Middle frontal gyrus (tissue), 1 donor: ENCODE data around the gene MBD1.
"Not testable (repeated sequence)": the region's sequence is repeated elsewhere in the genome, so short reads cannot be mapped to it uniquely, and the experiment has no call there.

Source experiments
- DNase-seq: peaks from one replicate; pipeline ENCODE4 v3.0.0-alpha.2; 2015; ENCODE audit warnings: low spot score; ENCODE audit errors: extremely low spot score

Gene MBD1

DNA sequence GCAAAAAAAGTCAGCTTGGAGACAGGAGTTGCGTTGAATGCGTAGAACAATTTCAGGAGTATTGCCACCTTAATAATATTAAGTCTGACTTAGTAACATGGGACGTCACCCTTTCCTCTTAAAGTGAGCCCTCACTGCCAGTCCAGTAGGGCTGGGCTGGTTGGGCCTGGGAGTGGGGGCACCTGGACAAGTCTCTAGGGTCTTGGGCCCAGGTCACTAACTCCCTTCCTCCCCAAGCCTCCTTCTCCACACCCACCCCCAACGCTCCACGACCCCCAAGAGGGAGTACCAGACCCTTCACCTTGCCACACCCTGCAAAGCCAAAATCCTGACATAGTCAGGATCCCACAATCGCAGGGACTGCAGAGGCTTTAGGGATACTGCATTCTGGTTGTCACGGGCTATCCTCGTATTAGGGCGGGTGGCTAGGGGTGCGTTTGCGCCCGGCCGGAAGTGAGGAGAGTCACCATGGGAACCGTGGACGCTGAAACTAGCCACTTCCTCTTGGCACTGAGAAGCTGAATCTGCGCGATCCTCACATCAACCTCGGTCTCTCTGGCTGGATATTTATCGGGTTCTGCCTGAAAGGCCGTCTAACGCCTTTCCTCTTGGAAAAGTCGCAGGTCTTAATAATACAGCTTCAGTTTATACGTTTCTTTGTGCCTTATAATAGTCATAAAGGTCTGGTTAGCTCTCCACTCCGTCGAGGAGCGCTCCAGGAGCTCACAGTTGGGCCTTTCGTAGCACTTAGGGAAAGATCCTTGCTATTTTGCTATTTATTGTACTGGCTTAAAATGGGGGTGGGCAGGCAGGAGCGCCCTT is 16.5 kb upstream of the MBD1 start:
- DNase-seq: peak; percentile 17

DNA sequence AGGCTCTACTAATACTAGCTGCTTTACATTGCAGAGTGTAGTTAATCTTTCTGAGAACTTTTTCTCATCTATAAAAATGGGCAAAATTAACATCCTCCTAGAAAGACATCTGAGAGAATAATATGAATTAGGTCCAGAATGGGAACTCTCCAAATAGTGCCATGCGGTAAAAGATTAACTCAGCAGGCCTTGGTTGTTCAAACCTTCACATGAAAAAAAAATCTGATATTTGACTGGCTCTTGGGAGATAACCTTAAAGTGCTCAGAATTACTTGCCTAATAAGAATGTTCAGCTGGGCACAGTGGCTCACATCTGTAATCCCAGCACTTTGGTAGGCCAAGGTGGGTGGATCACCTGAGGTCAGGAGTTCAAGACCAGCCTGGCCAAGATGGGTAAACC is 11.7 kb upstream of the MBD1 start:
- DNase-seq: no peak

DNA sequence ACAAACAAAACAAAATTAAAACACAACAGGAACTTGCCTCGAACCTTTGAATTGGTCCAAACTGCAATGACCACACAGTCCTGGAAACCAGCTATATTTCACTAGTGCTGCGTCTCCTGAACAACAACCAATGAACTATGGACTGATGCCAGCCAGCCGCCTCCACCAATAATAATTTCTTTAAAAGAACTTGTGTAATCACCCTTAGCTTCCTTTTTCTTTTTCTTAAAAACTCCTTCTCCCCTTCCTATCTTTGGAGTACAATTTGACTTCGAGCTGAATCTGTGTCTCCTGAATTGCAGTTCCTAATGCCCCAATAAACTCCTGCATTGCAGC is 7.8 kb upstream of the MBD1 start:
- DNase-seq: no peak

DNA sequence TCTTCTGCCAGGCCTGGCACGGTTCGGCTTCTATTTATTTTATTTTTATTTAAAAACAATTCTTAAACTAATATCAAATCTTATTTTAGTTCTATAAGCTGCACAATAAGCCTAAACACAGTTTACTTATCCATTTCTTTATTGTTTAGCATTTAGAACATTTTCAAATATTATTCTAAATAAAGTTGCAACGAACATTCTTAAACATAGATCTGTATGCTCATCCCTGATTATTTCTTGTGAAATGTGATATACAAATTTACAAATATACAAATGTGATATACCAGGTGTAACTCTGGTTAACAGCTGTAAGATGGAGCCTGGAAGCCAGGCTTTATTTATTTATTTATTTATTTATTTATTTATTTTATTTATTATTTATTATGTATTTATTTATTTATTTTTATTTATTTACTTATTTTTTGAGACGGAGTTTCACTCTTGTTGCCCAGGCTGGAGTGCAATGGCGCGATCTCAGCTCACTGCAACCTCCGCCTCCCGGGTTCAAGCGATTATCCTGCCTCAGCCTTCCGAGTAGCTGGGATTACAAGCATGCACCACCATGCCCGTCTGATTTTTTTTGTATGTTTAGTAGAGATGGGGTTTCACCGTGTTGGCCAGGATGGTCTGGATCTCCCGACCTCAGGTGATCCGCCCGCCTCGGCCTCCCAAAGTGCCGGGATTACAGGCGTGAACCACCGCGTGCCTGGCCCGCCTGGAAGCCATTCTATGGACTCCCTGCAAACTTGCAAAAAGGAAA is 7.2 kb upstream of the MBD1 start:
- DNase-seq: not testable (repeated sequence)

DNA sequence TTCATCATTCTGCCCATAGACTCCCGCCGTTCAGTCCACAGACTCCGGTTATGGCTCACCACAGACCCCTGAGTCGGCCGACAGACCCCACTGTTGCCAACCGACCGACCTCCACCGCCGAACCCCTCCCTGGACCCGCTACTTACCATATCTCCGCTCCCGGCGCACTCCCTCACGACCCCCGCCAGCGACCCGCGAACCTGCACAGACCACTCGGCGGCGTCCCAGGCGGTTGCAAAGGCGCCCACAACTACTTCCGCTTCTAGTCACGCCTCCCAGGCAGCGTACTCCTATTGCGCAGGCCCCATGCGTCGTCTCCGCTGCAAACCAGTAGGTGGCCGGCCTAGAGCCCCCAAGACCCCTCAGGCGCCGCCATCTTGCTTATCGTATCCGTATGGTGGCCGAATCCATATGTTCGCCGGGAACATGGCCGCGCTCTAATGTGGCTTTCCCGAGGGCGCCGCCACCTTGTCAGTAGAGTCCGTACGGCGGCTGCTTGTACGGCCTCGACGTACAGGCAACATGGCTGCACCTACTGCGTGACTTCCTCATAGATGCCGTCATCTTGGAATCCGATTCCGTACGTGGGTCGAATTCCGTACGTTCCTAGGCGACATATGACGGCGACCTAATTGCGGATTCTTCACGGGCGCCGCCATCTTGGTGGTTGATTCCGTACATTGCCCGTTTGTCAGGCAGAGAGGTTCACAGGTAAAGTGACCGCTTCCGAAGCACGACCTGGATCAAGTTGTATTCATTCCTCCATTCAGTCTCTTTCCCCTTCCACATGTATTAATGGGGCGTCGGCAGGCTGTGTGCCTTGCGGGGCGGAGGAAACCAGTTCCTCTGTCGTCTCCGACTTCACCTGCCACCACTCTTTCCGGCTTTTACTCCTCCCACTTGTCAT is 6.4 kb upstream of the MBD1 start, which contains the start of gene CXXC1:
TSS of gene CXXC1 (minus strand) at position 252 of the 907 bp plus-strand sequence. CDS start at position 149, 103 bp downstream.
- DNase-seq: peak; percentile 99

DNA sequence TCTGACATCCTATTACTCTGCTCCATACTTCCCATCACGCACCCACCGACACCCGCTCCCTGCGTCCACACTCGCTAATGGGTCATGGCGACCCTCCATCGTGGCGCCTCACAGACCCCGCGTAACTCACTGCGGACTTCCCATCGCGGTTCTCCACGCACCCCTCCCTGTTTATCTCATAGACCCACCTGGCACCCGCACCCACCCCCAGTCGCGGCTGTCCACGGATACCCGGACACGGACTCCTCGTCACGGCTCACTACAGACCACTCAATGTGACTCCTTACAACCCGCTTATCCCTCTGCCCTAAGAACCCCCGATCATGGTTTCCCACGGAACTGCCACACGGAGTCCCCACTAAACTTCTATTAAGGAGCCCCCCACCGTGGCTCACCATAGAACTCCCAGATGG is 5.7 kb upstream of the MBD1 start:
- no peak for DNase-seq

DNA sequence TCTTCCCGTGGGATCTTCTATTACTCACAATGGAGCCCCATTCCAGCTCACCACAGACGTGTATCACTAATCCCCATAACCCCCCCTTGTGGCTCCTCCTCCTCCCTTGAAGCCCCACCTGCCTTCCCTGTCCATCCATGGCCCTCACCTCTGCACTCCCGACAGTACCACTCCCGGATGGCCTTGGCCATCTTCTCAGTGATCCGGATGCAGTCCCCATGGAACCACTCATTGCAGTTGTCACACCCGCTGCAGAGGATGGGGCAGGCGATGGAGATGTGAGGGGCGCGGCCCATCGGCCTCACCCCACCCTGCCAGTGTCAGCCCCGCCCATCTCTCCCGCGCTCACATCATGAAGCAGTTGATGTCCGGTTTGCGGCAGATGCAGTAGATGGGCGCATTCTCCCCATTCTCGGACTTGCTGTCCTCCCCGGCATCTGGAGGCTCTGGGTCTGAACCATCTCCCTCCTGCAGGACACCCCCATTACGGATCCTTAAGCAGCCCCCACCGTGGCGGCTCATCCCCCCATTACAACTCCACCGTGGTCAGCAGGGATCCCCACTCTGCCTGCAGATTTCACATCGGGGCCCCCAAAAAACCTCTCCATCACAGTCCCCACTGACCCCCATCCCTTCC is 5.2 kb upstream of the MBD1 start:
- DNase-seq: no peak

DNA sequence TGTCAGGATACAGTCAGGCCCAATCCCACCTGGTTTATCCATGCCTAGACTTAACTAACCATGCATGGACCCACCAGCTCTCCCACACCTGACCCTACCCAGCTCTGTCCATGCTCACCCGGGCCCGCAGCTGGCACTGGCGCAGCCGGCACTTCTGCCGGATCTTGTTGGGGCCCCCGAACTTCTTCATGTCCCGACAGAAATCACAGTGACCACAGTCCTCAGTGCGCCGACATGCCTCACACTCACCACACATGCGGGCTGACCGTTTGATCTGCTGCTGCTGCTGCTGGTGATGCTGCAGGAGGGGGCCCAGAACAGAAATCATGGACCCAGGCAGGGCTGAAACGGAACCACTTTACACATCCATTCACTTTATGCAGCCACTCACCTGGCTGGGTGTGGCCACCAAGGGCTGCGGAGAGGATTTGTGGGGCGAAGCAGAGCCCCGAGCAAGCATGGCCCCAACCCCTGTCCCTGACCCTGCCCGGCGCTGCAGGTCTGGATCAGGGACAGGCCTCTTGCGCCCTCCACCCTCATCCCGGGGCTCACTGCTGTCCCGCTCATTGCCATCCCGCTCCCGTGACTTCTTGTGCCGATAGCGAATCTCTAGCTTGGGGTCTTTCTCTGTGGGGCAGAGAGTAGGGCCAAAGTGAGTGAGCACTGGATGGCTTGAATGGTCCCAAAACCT is 4.5 kb upstream of the MBD1 start:
- DNase-seq: no peak

DNA sequence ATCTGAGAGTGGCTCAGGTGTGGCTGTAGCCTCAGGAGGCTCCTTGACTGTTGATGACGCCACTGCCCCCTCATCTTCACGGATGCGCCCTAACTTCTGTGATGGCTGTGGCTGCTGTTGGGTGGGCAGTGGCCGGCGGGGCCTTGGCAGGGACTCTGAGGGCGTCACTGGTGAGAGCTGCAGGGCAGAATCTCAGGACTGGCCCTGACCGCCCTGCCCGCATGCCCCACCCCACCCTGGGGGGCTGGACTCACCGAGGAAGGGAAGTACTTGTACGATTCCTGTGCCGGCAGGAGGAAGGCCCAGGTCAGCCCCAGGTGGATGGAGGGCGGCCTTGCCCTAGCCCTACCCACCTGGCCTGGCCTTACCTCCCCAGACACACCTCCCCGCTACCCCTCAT is 3.7 kb upstream of the MBD1 start:
- DNase-seq: no peak

DNA sequence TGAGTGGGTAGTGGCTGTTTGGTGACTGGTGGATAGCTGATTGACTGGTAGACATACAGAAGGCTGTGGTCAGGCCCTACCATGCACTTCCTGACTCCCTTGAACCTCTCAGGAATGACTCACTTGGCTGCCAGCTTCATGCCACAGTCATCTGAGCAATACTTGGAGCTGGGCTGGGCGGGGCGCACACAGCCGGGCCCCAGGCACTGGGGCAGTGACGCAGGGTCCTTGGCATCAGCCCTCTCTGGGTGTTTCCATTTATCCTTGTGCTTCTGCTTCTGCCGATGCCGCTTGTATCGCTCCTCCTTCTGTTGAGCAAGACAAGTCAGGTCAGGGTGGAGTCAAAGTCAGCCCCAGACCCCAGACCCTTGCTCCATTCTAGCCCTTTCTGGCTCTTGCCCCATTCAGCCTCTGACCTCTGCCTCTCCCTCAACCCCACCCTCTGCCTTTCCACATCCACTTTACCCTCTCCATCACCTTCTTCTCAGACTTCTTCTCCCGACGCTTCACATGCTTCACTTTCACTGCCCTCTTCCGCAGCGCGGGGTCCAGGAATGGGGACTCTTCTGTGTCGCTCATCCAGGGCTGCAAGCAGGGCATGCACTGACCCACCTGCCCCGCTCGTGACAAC is 3.0 kb upstream of the MBD1 start:
- DNase-seq: no peak

DNA sequence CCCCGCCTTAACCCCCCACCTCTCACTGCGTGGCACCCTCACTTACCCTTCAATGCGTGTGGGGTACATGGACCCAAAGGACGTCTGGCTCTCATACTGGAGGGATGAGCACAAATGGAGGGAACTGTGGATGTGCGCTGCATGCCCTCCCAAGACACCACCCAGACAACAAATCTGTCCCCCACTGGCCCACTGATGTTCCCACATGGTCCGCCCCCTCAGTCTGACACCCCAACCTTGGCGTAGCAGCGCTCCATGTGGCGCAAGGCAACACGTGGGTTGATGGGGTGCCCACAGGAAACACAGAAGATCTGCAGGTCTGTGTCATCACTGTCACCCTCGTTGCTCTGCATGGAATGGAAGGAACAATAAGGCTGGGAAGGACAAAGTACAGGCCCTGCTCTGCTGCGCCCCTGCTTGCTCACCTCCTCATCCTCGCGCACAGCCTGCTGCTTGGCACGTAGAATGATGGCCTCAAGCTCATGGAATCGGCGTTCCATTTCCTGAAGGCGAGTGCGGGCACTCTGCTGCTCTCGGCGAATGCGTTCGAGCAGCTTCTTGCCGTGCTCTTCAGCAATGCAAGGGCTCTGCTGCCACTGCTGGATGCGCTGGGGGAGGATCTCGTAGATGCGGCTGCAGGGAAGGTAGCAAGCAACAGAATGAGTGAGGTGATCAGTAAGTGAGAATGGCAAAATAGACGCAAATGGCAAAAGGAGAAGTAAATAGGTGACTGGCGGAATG is 2.3 kb upstream of the MBD1 start:
- no peak for DNase-seq

DNA sequence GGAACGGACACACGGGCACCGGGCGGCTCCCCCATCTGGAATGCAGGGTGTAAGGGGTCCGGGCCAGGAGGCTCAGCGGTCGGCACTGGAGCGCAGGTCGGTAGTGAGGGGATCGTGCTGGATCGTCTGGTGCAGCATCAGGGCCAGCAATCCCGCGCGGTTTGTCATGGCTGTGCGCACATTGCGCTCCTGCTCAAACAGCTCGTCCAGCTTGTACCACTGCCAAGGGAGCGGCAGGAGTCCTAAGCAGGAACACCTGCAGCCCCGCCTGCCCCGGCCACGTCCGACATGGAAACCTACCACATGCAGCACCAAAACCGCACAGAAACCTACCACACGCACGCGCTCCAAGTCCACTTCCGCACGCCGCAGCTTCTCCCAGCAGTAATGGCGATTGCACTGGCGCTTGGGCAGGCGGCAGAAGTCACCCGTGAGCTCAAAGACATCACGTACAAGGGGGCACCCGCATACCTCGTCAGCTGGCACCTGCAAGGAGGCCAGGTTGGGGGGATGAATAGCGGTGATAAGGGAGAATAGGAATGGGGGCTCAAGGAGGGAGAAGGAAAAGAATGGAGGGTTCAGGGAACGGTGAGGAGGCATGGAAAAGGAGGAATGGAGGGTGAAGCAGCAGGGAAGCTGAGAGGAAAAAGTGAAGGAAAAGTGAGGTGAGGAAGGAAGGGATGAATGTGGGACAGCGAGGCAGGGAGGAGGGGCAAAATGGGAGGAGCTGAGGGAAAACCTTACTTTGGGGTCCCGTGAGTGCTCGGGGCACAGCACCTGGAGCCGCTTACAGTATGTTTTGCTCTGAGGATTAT is 1.4 kb upstream of the MBD1 start:
- DNase-seq: no peak

DNA sequence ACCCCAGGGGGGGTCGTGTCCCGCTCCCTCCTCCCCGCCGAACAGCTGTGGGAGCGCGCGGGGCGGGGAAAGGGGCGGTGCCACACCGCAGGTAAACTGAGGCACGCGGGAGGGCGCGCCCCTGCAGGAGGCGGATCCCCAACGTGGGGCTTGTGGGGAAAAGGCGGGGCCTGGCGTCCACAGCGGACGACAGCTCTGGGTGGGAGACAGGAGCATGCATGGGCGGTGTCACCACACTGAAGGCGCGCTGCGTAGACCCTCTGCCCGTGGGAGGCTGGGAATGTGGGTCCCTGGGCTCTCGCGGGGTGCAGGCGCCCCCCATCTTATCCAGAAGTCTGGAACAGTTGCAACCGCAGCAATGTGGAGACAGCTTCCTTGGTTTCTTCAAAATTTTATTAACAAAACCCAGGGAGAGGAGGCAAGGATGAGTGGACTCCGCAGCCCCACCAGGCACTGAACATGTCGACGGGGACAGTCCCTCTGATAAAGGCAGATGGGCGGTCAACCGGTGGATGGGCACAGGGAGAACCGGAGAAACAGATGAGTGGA is 723 bp upstream of the MBD1 start:
- no peak for DNase-seq

DNA sequence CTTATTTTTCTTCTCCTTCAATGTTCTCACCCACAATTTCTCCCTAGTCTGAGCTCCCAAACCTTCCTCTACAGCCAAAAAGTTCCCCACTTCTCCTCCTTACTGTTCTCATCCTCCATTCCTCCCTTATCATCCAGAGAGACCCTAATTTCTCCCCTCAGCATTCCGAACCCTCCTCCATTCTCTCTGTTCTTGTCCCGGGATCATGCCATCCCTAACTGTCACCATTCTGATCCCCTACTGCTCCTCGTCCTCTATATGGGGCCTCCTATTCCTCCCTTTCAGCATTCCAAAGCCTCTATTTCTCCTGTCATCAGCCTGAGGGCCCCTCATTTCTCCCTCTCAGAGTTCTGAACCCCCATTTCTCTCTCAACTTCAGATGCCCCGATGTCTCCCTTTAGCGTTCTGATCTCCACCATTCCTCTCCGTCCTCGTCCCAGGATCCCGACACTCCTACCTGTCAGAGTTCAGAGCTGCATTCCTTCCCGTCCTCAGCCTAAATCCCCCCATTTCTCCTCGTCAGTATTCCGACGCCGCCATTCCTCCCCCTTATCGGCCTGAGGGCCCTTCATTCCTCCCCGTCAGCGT is 522 bp downstream of the MBD1 start:
- no peak for DNase-seq

DNA sequence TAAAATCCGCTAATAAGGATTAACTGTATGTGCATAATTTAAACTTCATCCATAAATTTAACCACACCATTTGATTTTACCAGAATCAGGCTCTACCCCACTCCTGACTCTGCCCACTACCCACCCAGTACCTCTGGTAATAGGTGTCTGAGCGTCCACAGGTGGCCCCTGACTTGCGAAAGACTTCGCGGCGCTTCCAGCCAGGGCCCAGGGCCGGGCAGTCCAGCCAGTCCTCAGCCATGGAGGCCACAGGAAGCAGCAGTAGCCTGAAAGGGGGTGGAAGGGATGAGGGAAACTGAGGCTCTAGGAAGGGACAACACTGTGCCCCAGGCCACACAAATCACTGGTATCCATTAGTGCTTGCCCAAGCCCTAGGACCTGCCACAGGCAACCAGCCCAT is 1.6 kb downstream of the MBD1 start:
- DNase-seq: no peak

DNA sequence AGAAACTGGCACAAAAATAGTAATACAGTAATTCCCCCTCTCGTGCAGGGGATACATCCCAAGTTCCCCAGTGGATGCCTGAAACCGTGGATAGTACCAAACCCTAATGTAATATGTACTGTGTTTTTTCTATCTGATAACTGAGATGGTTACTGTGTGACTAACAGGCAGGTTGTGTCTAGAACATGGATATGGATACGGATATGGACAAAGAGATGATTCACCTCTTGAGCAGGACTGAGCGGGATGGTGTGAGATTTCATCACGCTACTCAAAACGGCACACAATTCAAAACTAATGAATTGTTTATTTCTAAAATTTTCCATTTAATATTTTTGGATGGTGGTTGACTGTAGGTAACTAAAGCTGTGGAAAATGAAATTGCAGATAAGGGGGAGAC is 3.4 kb downstream of the MBD1 start:
- no peak for DNase-seq

DNA sequence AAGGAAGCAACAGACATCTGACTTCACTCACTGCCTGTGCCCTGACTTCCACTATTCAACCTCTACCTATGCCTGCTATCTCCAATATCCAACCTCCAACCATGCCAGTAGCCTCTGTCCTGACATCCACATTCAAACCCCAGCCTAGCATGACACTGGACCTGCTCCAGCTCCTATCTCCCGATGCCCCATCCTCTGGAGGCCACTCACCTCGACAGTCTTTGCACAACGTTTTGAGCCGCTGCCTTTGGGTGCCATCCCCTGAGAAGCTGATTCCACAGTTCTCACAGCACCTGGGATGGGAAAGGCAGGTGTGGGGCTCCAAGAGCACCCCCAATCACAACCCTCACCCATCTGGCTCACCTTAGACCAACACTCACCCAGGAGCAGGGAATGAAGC is 4.9 kb downstream of the MBD1 start:
- DNase-seq: no peak

DNA sequence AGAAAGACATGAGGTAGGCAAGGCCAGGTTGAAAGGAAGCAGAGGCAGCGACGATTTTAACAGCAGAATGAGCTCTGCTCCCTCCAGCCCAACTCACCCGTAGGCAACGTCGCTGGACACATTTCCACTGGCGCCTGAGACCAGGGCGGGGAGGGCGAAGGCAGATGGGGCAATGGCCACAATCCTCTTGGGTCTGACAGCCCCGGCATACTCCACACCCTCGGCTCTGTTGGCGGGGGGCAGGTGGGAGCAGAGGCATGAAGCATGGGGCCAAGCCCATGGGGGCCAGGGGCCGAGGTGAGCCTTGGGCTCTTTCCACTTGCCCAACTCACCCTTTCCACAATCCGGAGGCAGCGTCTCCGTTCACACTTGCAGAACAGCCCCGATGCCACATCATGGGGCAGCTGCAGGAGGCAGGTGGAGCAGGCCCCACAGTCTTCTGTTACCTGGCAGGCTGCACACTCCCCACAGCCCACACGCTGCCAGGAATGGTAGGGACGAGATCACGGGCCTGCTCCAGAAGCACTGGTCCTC is 5.8 kb downstream of the MBD1 start:
- no peak for DNase-seq
